Uterus (tissue), 2 donors: ENCODE data around the gene FAM83F.

Source experiments
- POLR2A ChIP-seq, 2 donors: fragments of 450-650 bp; IDR thresholded peaks; one replicate each; pipeline ENCODE4 v1.6.1; 2016; ENCODE audit warnings: antibody characterized with exemption in 2 of 2, mild to moderate bottlenecking in 1 of 2, moderate library complexity in 1 of 2
- TF ChIP-seq, protein P1 (sequence below), 4 experiments: fragments of 200-600 bp in 2 of 4; fragments of 450-650 bp in 2 of 4; sonication (generic) in 2 of 4; IDR thresholded peaks; one replicate each; pipeline ENCODE4 v1.5.1; 2016 to 2019; ENCODE audit warnings: antibody characterized with exemption in 4 of 4, mild to moderate bottlenecking in 2 of 4, moderate library complexity in 1 of 4

DNA sequence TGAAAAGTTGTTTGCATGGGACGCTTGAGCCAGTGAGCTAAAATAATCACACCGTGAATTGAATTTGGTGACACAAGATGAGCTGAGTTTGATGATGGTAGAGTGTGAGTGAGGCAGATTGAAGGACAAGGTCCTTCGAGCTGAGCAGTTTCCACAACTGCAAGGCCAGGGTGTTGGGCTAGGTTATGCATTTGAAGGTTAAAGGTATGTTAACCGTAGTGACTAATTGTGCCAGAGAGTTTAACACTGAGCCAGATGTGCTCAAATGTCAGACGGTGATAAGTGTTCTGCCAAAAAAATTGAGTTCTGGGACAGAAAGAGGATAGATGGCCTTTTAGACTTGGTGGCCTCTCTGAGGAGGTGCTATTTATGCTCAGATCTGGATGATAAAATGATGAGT, 89.5 kb downstream of the FAM83F start:
- TF ChIP-seq, protein P1, sequence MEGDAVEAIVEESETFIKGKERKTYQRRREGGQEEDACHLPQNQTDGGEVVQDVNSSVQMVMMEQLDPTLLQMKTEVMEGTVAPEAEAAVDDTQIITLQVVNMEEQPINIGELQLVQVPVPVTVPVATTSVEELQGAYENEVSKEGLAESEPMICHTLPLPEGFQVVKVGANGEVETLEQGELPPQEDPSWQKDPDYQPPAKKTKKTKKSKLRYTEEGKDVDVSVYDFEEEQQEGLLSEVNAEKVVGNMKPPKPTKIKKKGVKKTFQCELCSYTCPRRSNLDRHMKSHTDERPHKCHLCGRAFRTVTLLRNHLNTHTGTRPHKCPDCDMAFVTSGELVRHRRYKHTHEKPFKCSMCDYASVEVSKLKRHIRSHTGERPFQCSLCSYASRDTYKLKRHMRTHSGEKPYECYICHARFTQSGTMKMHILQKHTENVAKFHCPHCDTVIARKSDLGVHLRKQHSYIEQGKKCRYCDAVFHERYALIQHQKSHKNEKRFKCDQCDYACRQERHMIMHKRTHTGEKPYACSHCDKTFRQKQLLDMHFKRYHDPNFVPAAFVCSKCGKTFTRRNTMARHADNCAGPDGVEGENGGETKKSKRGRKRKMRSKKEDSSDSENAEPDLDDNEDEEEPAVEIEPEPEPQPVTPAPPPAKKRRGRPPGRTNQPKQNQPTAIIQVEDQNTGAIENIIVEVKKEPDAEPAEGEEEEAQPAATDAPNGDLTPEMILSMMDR (IDR thresholded peaks at IDR 0.05): no peak
- TF ChIP-seq POLR2A (IDR thresholded peaks at IDR 0.05): no peak
